Astrocyte of the cerebellum (primary cell): ENCODE results near the gene KCTD12.

ENCODE experiments used
- DNase-seq: peaks from one replicate; pipeline ENCODE4 v3.0.0-alpha.2; 2011; ENCODE audit warnings: low read depth
- H3K4me3 ChIP-seq: 2 replicates; pipeline ENCODE4 v1.5.1; 2011; ENCODE audit warnings: mild to moderate bottlenecking, low read depth, low read length, moderate library complexity
- CTCF ChIP-seq: IDR thresholded peaks from 2 replicates; pipeline ENCODE4 v1.5.1; 2012; ENCODE audit warnings: low read length, low read depth, moderate library complexity, mild to moderate bottlenecking; ENCODE audit errors: missing control alignments
- in situ Hi-C: cut with HindIII; loops from 2 replicates; pipeline ENCODE4 v1.10.0; 2017; ENCODE audit warnings: low sequenced_read_pairs

KCTD12 gene

GRCh38 chr13:76875271-76875815 is 10.9 kb downstream of the KCTD12 start:
- no peak for TF ChIP-seq CTCF
- in situ Hi-C loops: no loop called here
- DNase-seq: no peak
- H3K4me3 ChIP-seq: no peak overlapping the region

DNA sequence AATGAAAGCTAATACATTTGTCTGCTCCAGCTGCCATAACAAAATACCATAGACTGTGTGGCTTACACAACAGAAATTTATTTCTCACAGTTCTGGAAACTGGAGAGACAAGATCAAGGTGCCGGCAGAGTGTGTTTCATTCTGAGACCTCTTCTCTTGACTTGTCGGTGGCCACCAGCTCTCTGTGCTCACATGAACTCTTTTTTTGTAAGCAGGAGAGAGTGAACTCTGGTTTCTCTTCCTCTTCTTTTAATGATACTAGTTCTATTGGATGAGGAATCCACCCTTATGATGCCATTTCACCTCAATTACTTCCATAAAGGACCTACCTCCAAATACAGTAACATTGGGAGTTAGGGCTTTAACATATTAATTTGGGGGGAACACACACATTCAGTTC is 11.7 kb downstream of the KCTD12 start:
- no peak for DNase-seq
- no peak overlapping the region for H3K4me3 ChIP-seq
- in situ Hi-C loops: no loop called here
- no peak for TF ChIP-seq CTCF

DNA sequence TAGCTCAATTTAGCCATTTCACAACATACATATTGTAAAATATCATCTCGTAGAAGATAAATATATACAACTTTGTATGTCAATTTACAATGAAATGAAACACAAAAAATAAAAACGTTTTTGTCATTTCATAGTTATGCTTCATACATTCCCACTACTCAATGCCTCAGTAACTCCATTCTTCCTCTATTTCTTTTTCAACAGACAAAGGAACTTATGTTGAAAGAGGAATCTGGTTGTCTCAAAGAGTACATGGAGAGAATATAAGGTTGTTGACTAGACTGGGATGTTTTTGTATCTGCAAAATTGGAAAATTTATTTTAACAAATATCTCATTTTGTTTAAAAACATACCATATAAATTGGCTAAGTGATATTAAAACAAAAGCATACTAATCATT is 12.8 kb downstream of the KCTD12 start:
- no peak for DNase-seq
- H3K4me3 ChIP-seq: no peak overlapping the region
- no peak for TF ChIP-seq CTCF
- in situ Hi-C loops: no loop called here

GRCh38 chr13:76872675-76873074 is 13.5 kb downstream of the KCTD12 start:
- in situ Hi-C loops: no loop called here
- H3K4me3 ChIP-seq: no peak overlapping the region
- DNase-seq: no peak
- no peak for TF ChIP-seq CTCF

DNA sequence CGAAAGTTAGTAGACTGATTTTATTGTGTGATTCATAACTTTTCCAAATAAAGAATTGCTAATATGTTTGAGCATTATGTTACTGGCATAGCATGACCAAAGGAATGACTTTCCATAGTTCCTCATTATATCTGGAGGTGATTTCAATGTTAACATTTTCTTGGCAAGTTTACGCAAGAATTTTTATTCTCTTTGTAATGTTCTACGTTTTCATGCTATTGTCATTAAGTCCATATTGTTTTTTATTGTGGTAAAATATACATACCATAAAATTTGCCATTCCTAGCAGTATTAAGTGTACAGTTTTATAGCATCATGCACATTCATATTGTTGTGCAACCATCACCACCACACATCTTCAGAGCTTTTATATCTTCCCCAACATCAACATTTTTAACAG is 14.8 kb downstream of the KCTD12 start:
- TF ChIP-seq CTCF: no peak
- in situ Hi-C loops: no loop called here

GRCh38 chr13:76868371-76868770 is 17.8 kb downstream of the KCTD12 start:
- no peak for TF ChIP-seq CTCF
- no peak for DNase-seq
- H3K4me3 ChIP-seq: no peak overlapping the region
- in situ Hi-C loops: no loop called here

More for the DNA sequence above, 14.8 kb downstream of the KCTD12 start:
- DNase-seq: no peak
- no peak overlapping the region for H3K4me3 ChIP-seq
